SK-MEL-5 (cell line): ENCODE measurements around the gene ZNF391. TPM values are rescaled to one million over a fixed set of nuclear protein-coding genes. Genes with fewer than 3 reads are reported as not detected.
"Not testable (repeated sequence)": the region's sequence is repeated elsewhere in the genome, so short reads cannot be mapped to it uniquely, and the experiment has no call there.

Experiments
- DNase-seq: peaks from one replicate; pipeline ENCODE4 v3.0.0-alpha.2; 2016; ENCODE audit warnings: low read depth, low spot score
- in situ Hi-C: cut with HindIII; loops from 2 replicates; pipeline ENCODE4 v1.10.0; 2016; ENCODE audit warnings: low sequenced_read_pairs, high pct_unique_total_duplicates, low pct_unique_long_range_greater_than_20kb
- polyA plus RNA-seq, 2 experiments: library from polyadenylated mRNA; depleted of rRNA; stranded (reverse); fragments of >200 nt; gene quantifications; 2 replicates each; pipeline ENCODE4 v1.2.3, GENCODE V29; 2015
- total RNA-seq: library from RNA; depleted of rRNA; stranded (reverse); fragments of >200 nt; shearing (Covaris generic); gene quantifications from 2 replicates; pipeline ENCODE4 v1.2.3, GENCODE V29; 2014; rRNA removed

The ZNF391 gene
- total RNA-seq: 1.7 and 2.7 TPM in 2 replicates
- polyA plus RNA-seq (2015; cell fraction: cytosol; rRNA removed): 3.6 and 4.2 TPM in 2 replicates
- polyA plus RNA-seq (2015; cell fraction: nucleus; rRNA removed): 5.3 and 7.5 TPM in 2 replicates

DNA sequence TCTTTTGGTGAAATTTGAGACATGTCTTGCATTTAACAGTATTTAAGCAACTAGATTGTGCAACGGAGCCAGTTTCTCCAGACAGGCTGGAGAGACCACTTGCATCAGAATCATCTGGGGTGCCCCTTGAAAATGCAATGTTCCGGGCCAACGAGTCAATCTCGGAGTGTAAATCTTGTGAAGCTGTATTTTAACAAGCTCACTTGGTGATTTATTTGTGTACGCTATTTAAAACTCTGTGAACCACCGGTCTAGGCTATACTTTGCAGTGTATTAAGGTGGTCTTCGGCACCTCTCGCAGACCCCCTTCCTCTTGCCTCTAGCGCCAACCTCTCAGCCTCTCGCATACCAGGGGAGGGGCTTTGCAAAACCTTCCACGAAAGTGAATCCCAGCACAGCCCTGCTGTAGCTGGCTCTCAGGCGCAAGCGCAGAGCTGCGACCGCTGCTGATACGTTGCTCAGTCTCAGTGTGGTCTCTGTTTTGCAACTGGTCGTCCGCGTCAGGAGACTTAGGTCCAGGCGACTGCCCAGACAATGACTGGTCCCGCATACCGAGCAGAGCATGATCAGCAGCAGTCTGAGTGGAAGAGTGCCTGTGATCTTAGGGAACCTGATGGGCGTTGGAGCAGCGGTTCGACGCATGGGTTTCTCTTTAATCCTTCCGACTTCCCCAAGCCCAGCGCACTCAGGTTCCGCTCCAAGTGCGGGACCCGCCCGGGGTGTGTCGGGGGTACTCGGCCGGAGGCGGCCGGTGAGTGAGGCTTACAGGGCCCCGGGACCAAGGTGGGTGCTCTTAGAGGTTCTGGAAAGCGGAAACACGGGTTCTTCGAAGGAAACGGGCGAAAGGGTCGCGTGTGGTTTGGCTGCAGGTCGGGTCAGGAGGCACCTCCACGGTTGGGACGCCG, at the start of gene ZNF391:
ZNF391 (plus strand) TSS at position 467 of the 905 bp plus-strand sequence. CDS start 11,612 bp downstream, outside the sequence.
- in situ Hi-C loops: no loop called here
- DNase-seq: peak; percentile 93

GRCh38 chr6:27352850-27353249, 35.7 kb upstream of the ZNF391 start:
- DNase-seq: no peak
- in situ Hi-C loops: no loop called here

- DNase-seq: no peak
- in situ Hi-C loops: no loop called here
Measured at GRCh38 chr6:27358786-27359185, 29.8 kb upstream of the ZNF391 start.

DNA sequence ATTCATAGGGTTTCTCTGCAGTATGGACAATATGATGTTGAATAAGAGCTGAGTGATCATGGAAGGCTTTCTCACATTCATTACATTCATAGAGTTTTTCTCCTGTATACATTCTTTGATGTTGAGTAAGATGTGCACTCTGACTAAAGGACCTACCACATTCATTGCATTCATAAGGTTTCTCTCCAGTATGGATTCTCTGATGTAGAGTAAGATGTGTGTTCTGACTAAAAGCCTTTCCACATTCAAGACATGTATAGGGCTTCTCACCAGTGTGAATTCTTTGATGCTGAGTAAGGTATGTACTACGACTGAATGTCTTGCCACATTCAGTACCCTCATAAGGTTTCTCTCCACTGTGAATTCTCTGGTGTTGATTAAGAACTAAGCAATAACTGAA, 29.3 kb upstream of the ZNF391 start:
- DNase-seq: no peak

GRCh38 chr6:27368202-27368601, 20.4 kb upstream of the ZNF391 start:
- in situ Hi-C loops: no loop called here
- no peak for DNase-seq

More for the DNA sequence above, 29.3 kb upstream of the ZNF391 start:
- in situ Hi-C loops: no loop called here

GRCh38 chr6:27370391-27370790, 18.2 kb upstream of the ZNF391 start:
- in situ Hi-C loops: loop anchor here (5.0 kb wide), 1 partner anchor 33 kb away; no protein-coding TSS in a partner anchor
- peak; percentile 20 for DNase-seq

GRCh38 chr6:27374824-27375612, 13.5 kb upstream of the ZNF391 start:
- in situ Hi-C loops: loop anchor here (5.0 kb wide), 1 partner anchor 38 kb away; no protein-coding TSS in a partner anchor
- peak; percentile 61 for DNase-seq

- in situ Hi-C loops: no loop called here
- peak; percentile 20 for DNase-seq
Measured at GRCh38 chr6:27375613-27376079, 12.9 kb upstream of the ZNF391 start.

GRCh38 chr6:27378406-27378805, 10.2 kb upstream of the ZNF391 start:
- in situ Hi-C loops, DNase-seq: not testable (repeated sequence)

DNA sequence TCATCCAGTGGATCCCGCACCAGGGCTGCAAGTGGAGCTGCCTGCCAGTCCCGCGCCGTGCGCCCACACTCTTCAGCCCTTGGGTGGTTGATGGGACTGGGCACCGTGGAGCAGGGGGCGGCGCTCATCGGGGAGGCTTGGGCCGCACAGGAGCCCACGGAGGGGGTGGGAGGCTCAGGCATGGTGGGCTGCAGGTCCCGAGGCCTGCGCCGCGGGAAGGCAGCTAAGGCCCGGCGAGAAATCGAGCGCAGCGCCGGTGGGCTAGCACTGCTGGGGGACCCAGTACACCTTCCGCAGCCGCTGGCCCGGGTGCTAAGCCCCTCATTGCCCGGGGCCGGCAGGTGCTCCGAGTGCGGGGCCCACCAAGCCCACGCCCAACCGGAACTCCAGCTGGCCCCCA, 7.6 kb upstream of the ZNF391 start:
- DNase-seq, in situ Hi-C loops: not testable (repeated sequence)

- in situ Hi-C loops: no loop called here
- no peak for DNase-seq
Measured at GRCh38 chr6:27383011-27383410, 5.5 kb upstream of the ZNF391 start.

- in situ Hi-C loops: no loop called here
- no peak for DNase-seq
Measured at GRCh38 chr6:27383481-27383880, 5.1 kb upstream of the ZNF391 start.

- DNase-seq: no peak
- in situ Hi-C loops: no loop called here
Measured at GRCh38 chr6:27392623-27393022, 4.1 kb downstream of the ZNF391 start.

GRCh38 chr6:27394073-27394472, 5.5 kb downstream of the ZNF391 start:
- DNase-seq: no peak
- in situ Hi-C loops: no loop called here

DNA sequence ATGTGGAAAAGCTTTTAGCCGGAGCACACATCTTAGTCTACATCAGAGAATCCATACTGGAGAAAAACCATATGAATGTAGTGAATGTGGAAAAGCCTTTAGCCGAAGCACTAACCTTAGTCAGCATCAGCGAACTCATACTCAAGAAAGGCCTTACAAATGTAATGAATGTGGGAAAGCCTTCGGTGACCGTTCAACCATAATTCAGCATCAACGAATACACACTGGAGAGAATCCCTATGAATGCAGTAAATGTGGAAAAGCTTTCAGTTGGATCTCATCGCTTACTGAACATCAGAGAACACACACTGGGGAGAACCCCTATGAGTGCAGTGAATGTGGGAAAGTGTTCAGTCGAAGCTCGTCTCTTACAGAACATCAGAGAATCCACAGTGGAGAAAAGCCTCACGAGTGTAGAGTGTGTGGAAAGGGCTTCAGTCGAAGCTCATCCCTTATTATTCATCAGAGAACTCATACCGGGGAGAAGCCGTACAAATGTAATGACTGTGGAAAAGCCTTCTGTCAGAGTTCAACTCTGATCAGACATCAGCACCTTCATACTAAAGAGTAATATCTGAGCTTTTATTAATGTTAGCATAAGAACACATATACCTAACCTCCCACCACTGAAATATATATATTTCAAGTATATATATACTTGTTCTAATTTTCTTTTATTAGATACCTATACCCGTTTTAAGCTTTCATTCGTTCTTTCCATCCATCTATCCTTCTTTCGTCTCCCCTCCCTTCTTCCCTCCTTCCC, 12.5 kb downstream of the ZNF391 start:
- in situ Hi-C loops: no loop called here
- DNase-seq: no peak

GRCh38 chr6:27406085-27406484, 17.5 kb downstream of the ZNF391 start:
- DNase-seq: no peak
- in situ Hi-C loops: no loop called here

DNA sequence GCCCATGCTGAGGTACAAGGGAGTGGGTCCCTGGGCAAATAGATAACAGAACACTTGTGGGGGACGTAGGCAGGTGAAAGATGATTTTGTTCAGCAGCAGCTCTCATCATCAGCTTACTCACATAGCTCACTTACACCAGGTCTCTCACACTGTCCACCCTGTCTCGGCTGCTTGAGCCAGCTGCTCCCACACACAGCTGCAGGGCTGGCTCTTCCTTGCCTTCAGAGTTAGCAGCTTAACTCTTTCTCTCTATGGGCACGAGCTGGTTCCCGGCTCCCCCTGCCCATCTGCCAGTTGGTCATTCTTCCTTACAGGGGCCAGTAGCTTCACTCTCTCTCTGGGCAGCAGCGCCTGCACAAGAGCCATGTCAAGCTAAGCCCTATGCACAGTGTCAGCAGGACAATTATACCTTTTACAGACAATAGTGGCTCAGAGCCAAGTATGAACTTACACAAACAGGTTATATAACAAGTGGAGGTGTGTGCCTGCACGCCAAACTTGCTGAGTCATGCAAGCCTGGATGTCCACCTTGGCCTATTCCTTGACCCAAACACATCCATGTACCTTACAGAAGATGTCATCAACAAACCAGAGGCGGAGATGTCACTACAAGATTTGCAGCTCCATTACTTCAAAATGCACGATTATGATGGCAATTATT, 18.7 kb downstream of the ZNF391 start:
- in situ Hi-C loops: no loop called here
- no peak for DNase-seq
